Subcutaneous adipose tissue (tissue), 4 donors: ENCODE results near the gene FKBP8. TPM values are rescaled to one million over a fixed set of nuclear protein-coding genes. Genes with fewer than 3 reads are reported as not detected.

Experiments
- CTCF ChIP-seq: fragments of 450-650 bp; IDR thresholded peaks from one replicate; pipeline ENCODE4 v1.5.1; 2016; ENCODE audit warnings: low read depth, mild to moderate bottlenecking, control low read depth, antibody characterized with exemption, moderate library complexity
- total RNA-seq, 4 donors: library from RNA; depleted of rRNA; stranded (reverse); fragments of >200 nt; gene quantifications; one replicate each; pipeline ENCODE4 v1.1.0, GENCODE V29; 2016

Gene FKBP8
- total RNA-seq, 4 donors from 2014 or later = 105 to 369 (median 280) TPM

GRCh38 chr19:18587561-18587960 is 44.2 kb upstream of the FKBP8 start:
- TF ChIP-seq CTCF = no peak

- TF ChIP-seq CTCF = no peak
These were observed 42.9 kb upstream of the FKBP8 start for GRCh38 chr19:18586306-18586705.

GRCh38 chr19:18580311-18580710 is 36.9 kb upstream of the FKBP8 start:
- no peak for TF ChIP-seq CTCF

GRCh38 chr19:18577365-18577914 is 34.1 kb upstream of the FKBP8 start:
- no peak for TF ChIP-seq CTCF

- TF ChIP-seq CTCF = no peak
These were observed 33.0 kb upstream of the FKBP8 start for GRCh38 chr19:18576383-18576782.

GRCh38 chr19:18574691-18575291 is 31.4 kb upstream of the FKBP8 start:
- no peak for TF ChIP-seq CTCF

- TF ChIP-seq CTCF = no peak
These were observed 28.4 kb upstream of the FKBP8 start, which contains the start of gene UBA52 for GRCh38 chr19:18571564-18572344. Gene UBA52, plus strand, starts transcription at chr19:18571857. Its CDS starts 1,444 bp downstream, at chr19:18573301.
